ENCODE results near the gene CEP192.
"Not testable (repeated sequence)": the region's sequence is repeated elsewhere in the genome, so short reads cannot be mapped to it uniquely, and the experiment has no call there.

Gene CEP192

DNA sequence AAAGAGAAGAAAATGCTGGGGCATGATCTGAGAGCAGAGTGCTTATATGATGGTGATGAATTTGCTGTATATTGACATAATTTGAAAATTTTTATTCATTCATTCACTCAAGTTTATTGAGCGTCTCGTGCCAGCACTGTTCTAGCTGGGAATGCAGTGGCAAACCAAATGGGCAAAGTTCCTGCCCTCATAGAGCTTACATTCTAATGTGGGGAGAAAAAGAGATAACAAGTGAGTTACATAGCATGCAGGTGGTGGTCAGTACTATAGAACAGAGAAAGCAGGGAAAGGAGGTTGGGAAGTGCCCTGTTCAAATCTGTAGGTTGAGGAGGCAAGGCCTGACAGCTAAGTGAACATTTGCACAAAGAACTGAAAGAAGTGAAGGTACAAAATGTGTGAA lies 4.3 kb downstream of the CEP192 start:
- TF ChIP-seq, protein P1, sequence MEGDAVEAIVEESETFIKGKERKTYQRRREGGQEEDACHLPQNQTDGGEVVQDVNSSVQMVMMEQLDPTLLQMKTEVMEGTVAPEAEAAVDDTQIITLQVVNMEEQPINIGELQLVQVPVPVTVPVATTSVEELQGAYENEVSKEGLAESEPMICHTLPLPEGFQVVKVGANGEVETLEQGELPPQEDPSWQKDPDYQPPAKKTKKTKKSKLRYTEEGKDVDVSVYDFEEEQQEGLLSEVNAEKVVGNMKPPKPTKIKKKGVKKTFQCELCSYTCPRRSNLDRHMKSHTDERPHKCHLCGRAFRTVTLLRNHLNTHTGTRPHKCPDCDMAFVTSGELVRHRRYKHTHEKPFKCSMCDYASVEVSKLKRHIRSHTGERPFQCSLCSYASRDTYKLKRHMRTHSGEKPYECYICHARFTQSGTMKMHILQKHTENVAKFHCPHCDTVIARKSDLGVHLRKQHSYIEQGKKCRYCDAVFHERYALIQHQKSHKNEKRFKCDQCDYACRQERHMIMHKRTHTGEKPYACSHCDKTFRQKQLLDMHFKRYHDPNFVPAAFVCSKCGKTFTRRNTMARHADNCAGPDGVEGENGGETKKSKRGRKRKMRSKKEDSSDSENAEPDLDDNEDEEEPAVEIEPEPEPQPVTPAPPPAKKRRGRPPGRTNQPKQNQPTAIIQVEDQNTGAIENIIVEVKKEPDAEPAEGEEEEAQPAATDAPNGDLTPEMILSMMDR (IDR thresholded peaks at IDR 0.05) = no peak
- Histone ChIP-seq H3K27ac (no peak overlapping the region), H3K4me3 (ENCODE audit: low read depth in 1 of 2, low read length in 1 of 2) (no peak overlapping the region), H3K36me3 (peaks cover 4% of the 10 kb centered on the region), H3K4me1 (ENCODE audit: control insufficient read depth in 1 of 2, insufficient read depth in 1 of 2, low read depth in 1 of 2, low read length in 1 of 2) (peaks cover 24 to 28% of the 10 kb centered on the region in 2 experiments), H3K27me3 (no peaks in the 10 kb centered on the region), H3K9me3 (no peaks in the 10 kb centered on the region)

DNA sequence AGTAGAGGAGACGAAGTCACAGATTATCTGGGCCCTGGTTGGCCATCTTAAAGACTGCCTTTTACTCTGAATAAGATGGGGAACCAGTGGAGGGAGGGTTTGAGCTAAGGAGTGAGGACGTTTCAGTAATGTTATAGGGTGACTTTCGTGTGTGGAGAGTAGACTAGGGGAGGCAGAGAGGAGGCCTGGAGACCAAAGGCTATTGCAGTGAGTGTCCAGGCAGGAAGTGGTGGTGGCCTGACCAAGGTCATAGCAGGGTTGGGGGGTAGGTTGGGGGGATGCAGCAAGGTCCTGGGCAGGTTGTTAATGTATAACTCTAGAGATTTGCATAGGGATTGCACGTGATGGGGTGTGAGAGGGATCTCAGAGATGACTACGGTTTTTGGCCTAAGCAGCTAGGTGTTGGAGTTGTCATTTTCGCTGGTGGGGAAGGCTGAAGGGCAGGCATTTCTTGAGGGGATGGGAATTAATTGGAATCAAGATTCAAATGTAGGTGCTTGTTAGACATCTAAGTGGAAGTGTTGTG lies 4.9 kb downstream of the CEP192 start:
- Histone ChIP-seq H3K9me3 (no peaks in the 10 kb centered on the region), H3K4me1 (ENCODE audit: control insufficient read depth in 1 of 2, insufficient read depth in 1 of 2, low read depth in 1 of 2, low read length in 1 of 2) (peaks cover 20 to 24% of the 10 kb centered on the region in 2 experiments), H3K27ac (no peak overlapping the region), H3K36me3 (peaks cover 10% of the 10 kb centered on the region), H3K27me3 (no peaks in the 10 kb centered on the region), H3K4me3 (ENCODE audit: low read depth in 1 of 2, low read length in 1 of 2) (no peak overlapping the region)
- TF ChIP-seq, protein P1 (IDR thresholded peaks at IDR 0.05) = no peak

DNA sequence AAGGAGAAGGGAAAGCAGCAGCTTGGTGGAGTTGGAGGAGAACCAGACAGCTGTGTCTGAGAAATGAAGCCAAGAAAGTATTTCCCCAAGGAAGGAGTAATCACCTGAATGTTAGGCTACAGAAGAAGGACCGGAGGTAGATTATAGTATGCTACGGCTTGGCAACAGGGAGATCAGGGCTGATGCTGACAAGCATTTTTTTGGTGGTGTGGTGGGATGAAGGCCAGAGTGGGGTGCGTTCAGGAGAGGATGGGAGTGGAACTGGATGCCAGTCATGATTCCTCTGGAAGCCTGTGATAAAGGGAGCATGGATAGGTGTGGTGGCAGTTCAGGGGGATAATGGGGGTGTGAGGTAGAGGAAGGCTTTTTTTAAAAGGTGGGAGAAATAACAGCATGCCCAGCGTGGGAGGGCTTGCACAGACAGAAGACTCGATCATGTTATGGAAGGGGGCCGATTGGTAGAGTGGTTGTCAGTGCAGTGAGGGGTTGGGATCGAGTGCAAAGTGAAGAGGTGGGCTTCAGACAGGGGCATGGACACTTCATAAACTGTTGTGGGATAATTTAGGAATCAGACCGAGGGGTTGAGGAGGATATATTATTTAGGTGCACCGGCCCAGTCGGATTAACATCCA lies 5.6 kb downstream of the CEP192 start:
- Histone ChIP-seq H3K9me3 (no peaks in the 10 kb centered on the region), H3K27ac (no peak overlapping the region), H3K4me1 (ENCODE audit: control insufficient read depth in 1 of 2, insufficient read depth in 1 of 2, low read depth in 1 of 2, low read length in 1 of 2) (peaks cover 16 to 23% of the 10 kb centered on the region in 2 experiments), H3K4me3 (ENCODE audit: low read depth in 1 of 2, low read length in 1 of 2) (no peak overlapping the region), H3K27me3 (no peaks in the 10 kb centered on the region), H3K36me3 (peaks cover 17% of the 10 kb centered on the region)
- TF ChIP-seq, protein P1 (IDR thresholded peaks at IDR 0.05) = no peak

DNA sequence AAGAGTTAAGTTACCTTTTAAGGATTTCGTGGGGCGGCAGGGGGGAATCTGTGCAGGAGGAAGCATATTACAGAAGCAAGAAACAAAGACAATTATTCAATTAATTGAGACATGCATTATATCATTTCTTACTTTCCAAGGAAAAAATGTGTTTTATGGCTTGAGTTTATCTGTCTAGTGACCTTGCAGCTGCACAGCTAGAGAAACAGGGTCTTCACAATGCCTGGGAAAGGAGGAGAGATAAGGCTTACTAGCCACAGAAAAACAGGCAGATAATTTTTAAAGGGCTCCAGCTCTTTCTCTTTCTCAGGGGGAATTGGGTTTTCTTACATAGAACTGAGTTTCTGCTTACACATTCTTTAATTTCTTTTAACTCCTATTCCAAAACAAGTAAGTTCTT lies 6.2 kb downstream of the CEP192 start:
- H3K36me3 ChIP-seq = peaks cover 23% of the 10 kb centered on the region
- not testable (repeated sequence) for H3K4me3 ChIP-seq (ENCODE audit: low read depth in 1 of 2, low read length in 1 of 2); H3K9me3 ChIP-seq; H3K27me3 ChIP-seq; H3K27ac ChIP-seq
- peaks cover 10 to 18% of the 10 kb centered on the region in 2 experiments for H3K4me1 ChIP-seq (ENCODE audit: control insufficient read depth in 1 of 2, insufficient read depth in 1 of 2, low read depth in 1 of 2, low read length in 1 of 2)

DNA sequence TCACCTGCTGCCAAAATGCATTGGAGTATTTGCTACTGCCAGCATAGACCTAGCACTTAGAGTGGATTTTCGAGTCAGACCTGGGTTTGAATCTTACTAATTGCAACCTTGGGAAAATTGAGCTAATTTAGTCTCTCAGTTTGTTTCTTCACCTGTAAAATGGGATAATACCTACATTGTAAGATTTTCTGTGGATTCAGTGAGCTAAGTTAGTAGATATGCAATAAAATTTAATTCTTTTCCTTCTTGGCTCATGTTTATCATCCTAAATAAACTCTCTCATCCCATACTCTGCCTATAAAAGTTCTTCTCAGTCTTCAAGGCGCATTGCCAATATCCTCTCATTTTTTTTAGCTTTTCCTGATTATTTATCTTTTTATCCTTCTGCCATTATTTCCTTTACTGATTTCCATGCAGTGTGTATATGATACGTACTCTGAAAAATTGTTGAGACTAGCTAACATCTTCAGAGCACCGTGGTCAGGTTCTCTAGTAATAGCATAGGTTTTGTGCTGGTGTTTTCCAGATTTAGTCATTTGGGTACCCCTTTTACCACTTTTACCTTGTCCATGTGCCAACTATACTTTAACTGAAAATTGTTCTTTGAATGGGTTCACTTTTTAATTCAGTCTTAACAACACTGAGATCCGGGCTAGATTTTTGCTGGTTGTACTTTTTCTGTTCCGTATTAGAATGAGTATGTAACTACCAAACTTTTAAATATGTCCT lies 7.3 kb downstream of the CEP192 start:
- H3K9me3 ChIP-seq = no peaks in the 10 kb centered on the region
- no peaks in the 10 kb centered on the region for H3K27me3 ChIP-seq
- TF ChIP-seq, protein P1 (IDR thresholded peaks at IDR 0.05) = no peak
- peaks cover 31% of the 10 kb centered on the region for H3K36me3 ChIP-seq
- H3K4me1 ChIP-seq (ENCODE audit: control insufficient read depth in 1 of 2, insufficient read depth in 1 of 2, low read depth in 1 of 2, low read length in 1 of 2) = peaks cover 0 to 8% of the 10 kb centered on the region in 2 experiments
- H3K4me3 ChIP-seq (ENCODE audit: low read depth in 1 of 2, low read length in 1 of 2) = no peak overlapping the region
- no peak overlapping the region for H3K27ac ChIP-seq

DNA sequence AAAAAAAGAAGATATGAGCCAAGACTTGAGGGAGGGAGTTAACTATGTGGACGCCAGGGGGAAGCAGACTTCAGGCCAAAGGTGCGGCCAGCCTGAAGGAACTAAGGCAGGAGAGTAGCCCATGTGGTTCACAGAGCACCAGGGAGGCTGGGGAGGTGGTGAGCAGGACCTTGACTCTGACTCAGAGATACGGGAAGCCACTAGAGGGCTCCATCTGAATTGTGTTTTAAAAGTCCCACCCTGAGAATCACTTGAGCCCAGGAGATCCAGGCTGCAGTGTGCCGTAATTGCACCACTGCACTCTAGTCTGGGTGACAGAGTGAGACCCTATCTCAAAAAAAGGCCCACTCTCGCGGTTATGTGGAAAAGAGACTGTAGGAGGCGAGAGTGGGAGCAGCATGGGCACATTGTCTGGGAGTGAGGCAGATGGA lies 12.3 kb downstream of the CEP192 start:
- Histone ChIP-seq H3K4me1 (ENCODE audit: control insufficient read depth in 1 of 2, insufficient read depth in 1 of 2, low read depth in 1 of 2, low read length in 1 of 2) (peaks cover 0 to 6% of the 10 kb centered on the region in 2 experiments), H3K27me3 (no peaks in the 10 kb centered on the region), H3K4me3 (ENCODE audit: low read depth in 1 of 2, low read length in 1 of 2) (no peak overlapping the region), H3K36me3 (peaks cover 51% of the 10 kb centered on the region), H3K9me3 (no peaks in the 10 kb centered on the region), H3K27ac (no peak overlapping the region)
- TF ChIP-seq, protein P1 (IDR thresholded peaks at IDR 0.05) = no peak
